HepG2 (cell line): ENCODE measurements around the gene HTD2. TPM values are rescaled to one million over a fixed set of nuclear protein-coding genes. Genes with fewer than 3 reads are reported as not detected.

ENCODE experiments used
- MBD4 ChIP-seq: IDR thresholded peaks from 2 replicates; pipeline ENCODE4 v1.6.1; 2012; ENCODE audit warnings: low read length, inconsistent platforms, borderline replicate concordance
- MED1 ChIP-seq: sonication (generic); formaldehyde crosslinking; IDR thresholded peaks from 2 replicates; pipeline ENCODE4 v1.4.0; 2020; ENCODE audit warnings: missing genetic modification reagents
- NBN ChIP-seq: fragments of 450-650 bp; conservative IDR thresholded peaks from 2 replicates; pipeline ENCODE4 v1.6.1; 2017
- POLR2AphosphoS2 ChIP-seq: IDR thresholded peaks from 2 replicates; pipeline ENCODE4 v1.6.1; 2011; ENCODE audit warnings: low read depth, low read length, improper control_type of control experiment
- RBAK ChIP-seq: sonication (generic); formaldehyde crosslinking; IDR thresholded peaks from 2 replicates; pipeline ENCODE4 v1.5.1; 2020; ENCODE audit warnings: mild to moderate bottlenecking, missing genetic modification reagents
- TBX2 ChIP-seq: sonication (generic); formaldehyde crosslinking; IDR thresholded peaks from 2 replicates; pipeline ENCODE4 v1.5.0; 2020; ENCODE audit warnings: missing genetic modification reagents, mild to moderate bottlenecking, borderline replicate concordance
- TCF7L2 ChIP-seq: IDR thresholded peaks from 2 replicates; pipeline ENCODE4 v1.6.1; 2011; ENCODE audit warnings: mild to moderate bottlenecking, low read depth, low read length, moderate library complexity
- ZNF12 ChIP-seq: sonication (generic); formaldehyde crosslinking; IDR thresholded peaks from 2 replicates; pipeline ENCODE4 v1.5.0; 2020; ENCODE audit warnings: missing genetic modification reagents
- polyA plus RNA-seq, 8 experiments: library from polyadenylated mRNA; depleted of rRNA in 3 of 8; stranded (reverse) in 7 of 8; unstranded in 1 of 8; fragments of >200 nt; fragmentation: Illumina TruSeq in 4 of 8; extraction: Trizol in 4 of 8; gene quantifications; 2 replicates each; pipeline versions ENCODE4 v1.2.1 to v1.2.3, GENCODE V29; 2011 to 2016; ENCODE audit warnings: low read depth in 4 of 8, missing spikeins in 1 of 8, mixed read lengths in 1 of 8; ENCODE audit not compliant: insufficient read depth in 1 of 8
- total RNA-seq, 5 experiments: library from RNA; depleted of rRNA; stranded (reverse); fragments of >200 nt; fragmentation: Illumina TruSeq; extraction: Trizol; gene quantifications; 2 replicates each; pipeline ENCODE4 v1.2.3, GENCODE V29; 2016; ENCODE audit warnings: low read depth in 1 of 5
- TF ChIP-seq, protein P1 (sequence below): sonication (generic); formaldehyde crosslinking; IDR thresholded peaks from 2 replicates; pipeline ENCODE4 v1.4.0; 2020; ENCODE audit warnings: missing genetic modification reagents
- TF ChIP-seq, protein P2 (sequence below): sonication (generic); formaldehyde crosslinking; IDR thresholded peaks from 2 replicates; pipeline ENCODE4 v1.4.0; 2020; ENCODE audit warnings: missing genetic modification reagents

The HTD2 gene
- total and polyA plus RNA-seq, 2 of the 13 experiments (the other 11 are each of a cell fraction or from before 2014, with no cell fraction given): 8.6 to 13.7 TPM

DNA sequence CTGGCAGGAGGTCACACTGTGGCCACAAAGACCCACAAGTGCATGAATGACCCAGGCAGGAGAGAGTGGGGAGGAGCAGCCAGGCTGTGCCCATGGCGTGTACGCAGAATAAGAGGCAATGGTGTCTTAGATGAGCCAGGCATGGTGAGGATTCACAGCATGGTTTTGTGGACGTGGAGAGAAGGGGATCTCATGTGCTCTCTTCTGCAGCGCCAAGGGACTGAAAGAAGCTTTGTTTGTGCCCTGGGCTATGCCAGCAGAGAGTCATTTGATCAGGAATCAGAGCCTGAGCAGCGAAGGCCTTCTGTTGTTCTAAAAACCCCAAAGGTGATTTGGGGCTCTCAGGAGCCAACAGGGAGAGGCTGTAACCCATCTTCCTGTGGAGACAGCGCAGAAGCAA, 19.0 kb upstream of the HTD2 start (continued):
- TF ChIP-seq TBX2 (CRISPR knock-in tag): no peak
- TF ChIP-seq, protein P1, sequence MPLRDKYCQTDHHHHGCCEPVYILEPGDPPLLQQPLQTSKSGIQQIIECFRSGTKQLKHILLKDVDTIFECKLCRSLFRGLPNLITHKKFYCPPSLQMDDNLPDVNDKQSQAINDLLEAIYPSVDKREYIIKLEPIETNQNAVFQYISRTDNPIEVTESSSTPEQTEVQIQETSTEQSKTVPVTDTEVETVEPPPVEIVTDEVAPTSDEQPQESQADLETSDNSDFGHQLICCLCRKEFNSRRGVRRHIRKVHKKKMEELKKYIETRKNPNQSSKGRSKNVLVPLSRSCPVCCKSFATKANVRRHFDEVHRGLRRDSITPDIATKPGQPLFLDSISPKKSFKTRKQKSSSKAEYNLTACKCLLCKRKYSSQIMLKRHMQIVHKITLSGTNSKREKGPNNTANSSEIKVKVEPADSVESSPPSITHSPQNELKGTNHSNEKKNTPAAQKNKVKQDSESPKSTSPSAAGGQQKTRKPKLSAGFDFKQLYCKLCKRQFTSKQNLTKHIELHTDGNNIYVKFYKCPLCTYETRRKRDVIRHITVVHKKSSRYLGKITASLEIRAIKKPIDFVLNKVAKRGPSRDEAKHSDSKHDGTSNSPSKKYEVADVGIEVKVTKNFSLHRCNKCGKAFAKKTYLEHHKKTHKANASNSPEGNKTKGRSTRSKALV (CRISPR knock-in tag): no peak
- TF ChIP-seq POLR2AphosphoS2: no peak
- TF ChIP-seq, protein P2, sequence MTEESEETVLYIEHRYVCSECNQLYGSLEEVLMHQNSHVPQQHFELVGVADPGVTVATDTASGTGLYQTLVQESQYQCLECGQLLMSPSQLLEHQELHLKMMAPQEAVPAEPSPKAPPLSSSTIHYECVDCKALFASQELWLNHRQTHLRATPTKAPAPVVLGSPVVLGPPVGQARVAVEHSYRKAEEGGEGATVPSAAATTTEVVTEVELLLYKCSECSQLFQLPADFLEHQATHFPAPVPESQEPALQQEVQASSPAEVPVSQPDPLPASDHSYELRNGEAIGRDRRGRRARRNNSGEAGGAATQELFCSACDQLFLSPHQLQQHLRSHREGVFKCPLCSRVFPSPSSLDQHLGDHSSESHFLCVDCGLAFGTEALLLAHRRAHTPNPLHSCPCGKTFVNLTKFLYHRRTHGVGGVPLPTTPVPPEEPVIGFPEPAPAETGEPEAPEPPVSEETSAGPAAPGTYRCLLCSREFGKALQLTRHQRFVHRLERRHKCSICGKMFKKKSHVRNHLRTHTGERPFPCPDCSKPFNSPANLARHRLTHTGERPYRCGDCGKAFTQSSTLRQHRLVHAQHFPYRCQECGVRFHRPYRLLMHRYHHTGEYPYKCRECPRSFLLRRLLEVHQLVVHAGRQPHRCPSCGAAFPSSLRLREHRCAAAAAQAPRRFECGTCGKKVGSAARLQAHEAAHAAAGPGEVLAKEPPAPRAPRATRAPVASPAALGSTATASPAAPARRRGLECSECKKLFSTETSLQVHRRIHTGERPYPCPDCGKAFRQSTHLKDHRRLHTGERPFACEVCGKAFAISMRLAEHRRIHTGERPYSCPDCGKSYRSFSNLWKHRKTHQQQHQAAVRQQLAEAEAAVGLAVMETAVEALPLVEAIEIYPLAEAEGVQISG (CRISPR knock-in tag): no peak
- no peak for TF ChIP-seq MED1 (CRISPR knock-in tag)
- no peak for TF ChIP-seq ZNF12 (CRISPR knock-in tag)
- no peak for TF ChIP-seq NBN
- TF ChIP-seq MBD4: no peak
- TF ChIP-seq RBAK (CRISPR knock-in tag): no peak
- TF ChIP-seq TCF7L2: no peak
